T-helper 1 cell (primary cell): ENCODE results near the gene GLCCI1.

Source experiments
- DNase-seq, 5 donors: peaks; one replicate each; pipeline ENCODE4 v3.0.0-alpha.2; 2012 to 2020

The GLCCI1 gene

GRCh38 chr7:8134089-8134733, 165.6 kb downstream of the GLCCI1 start:
- DNase-seq = peak in 1 of 5 donors; percentile 81

GRCh38 chr7:8135417-8135816, 166.8 kb downstream of the GLCCI1 start:
- no peak for DNase-seq

- no peak for DNase-seq
Observed at GRCh38 chr7:8136051-8136730, 167.6 kb downstream of the GLCCI1 start.
